G401.6 (cell line): Measurements from ENCODE around the gene NPC2.

Source experiments
- FAIRE-seq: peaks from 2 replicates; lab custom pipeline; 2012; peaks lifted over from hg19 to GRCh38; lab: Jason Lieb, UNC

Gene NPC2

GRCh38 chr14:74518221-74518620 lies 25.1 kb upstream of the NPC2 start:
- FAIRE-seq: no peak

- FAIRE-seq: no peak
Measured at GRCh38 chr14:74517731-74518130, 24.6 kb upstream of the NPC2 start.

- no peak for FAIRE-seq
Measured at GRCh38 chr14:74516451-74517160, 23.5 kb upstream of the NPC2 start.

GRCh38 chr14:74515891-74516412 lies 22.8 kb upstream of the NPC2 start:
- FAIRE-seq: no peak

- FAIRE-seq: no peak
Measured at GRCh38 chr14:74514471-74514941, 21.4 kb upstream of the NPC2 start.

- FAIRE-seq: no peak
Measured at GRCh38 chr14:74511966-74512830, 19.1 kb upstream of the NPC2 start.

GRCh38 chr14:74510959-74511409 lies 17.9 kb upstream of the NPC2 start:
- FAIRE-seq: no peak

- FAIRE-seq: no peak
Measured at GRCh38 chr14:74510223-74510931, 17.3 kb upstream of the NPC2 start.

- no peak for FAIRE-seq
Measured at GRCh38 chr14:74509587-74510222, 16.6 kb upstream of the NPC2 start.

GRCh38 chr14:74508844-74509428 lies 15.8 kb upstream of the NPC2 start:
- FAIRE-seq: no peak

- no peak for FAIRE-seq
Measured at GRCh38 chr14:74508292-74508731, 15.2 kb upstream of the NPC2 start.

GRCh38 chr14:74507840-74508239 lies 14.7 kb upstream of the NPC2 start:
- FAIRE-seq: no peak

- no peak for FAIRE-seq
Measured at GRCh38 chr14:74507085-74507484, 14.0 kb upstream of the NPC2 start.

- FAIRE-seq: no peak
Measured at GRCh38 chr14:74506411-74506851, 13.3 kb upstream of the NPC2 start.

GRCh38 chr14:74505831-74506230 lies 12.7 kb upstream of the NPC2 start:
- FAIRE-seq: no peak

- FAIRE-seq: no peak
Measured at GRCh38 chr14:74504874-74505720, 12.0 kb upstream of the NPC2 start.

GRCh38 chr14:74504412-74504811 lies 11.3 kb upstream of the NPC2 start:
- FAIRE-seq: no peak

- no peak for FAIRE-seq
Measured at GRCh38 chr14:74503938-74504335, 10.8 kb upstream of the NPC2 start.

- no peak for FAIRE-seq
Measured at GRCh38 chr14:74503291-74503937, 10.3 kb upstream of the NPC2 start.
